SK-N-SH (cell line): ENCODE measurements around the gene SPRR1A.

Experiments used
- GABPA ChIP-seq: IDR thresholded peaks from 2 replicates; pipeline ENCODE4 v1.4.0; 2012; ENCODE audit warnings: low read depth, mild to moderate bottlenecking
- GATA2 ChIP-seq: sonication (generic); formaldehyde crosslinking; IDR thresholded peaks from 2 replicates; pipeline ENCODE4 v1.5.0; 2020; ENCODE audit warnings: mild to moderate bottlenecking, missing genetic modification reagents
- JUND ChIP-seq: IDR thresholded peaks from 2 replicates; pipeline ENCODE4 v1.4.0; 2012
- NRF1 ChIP-seq: IDR thresholded peaks from 2 replicates; pipeline ENCODE4 v1.6.1; 2012; ENCODE audit warnings: low read depth, mild to moderate bottlenecking, low read length
- SIN3A ChIP-seq: IDR thresholded peaks from 2 replicates; pipeline ENCODE4 v1.6.1; 2012; ENCODE audit warnings: low read depth, mild to moderate bottlenecking, low read length, moderate library complexity, borderline replicate concordance
- TCF12 ChIP-seq: IDR thresholded peaks from 2 replicates; pipeline ENCODE4 v1.4.0; 2012
- TF ChIP-seq, protein P1 (sequence below): fragments of 200-600 bp; sonication (generic); IDR thresholded peaks from 2 replicates; pipeline ENCODE4 v1.6.1; 2017; ENCODE audit warnings: antibody characterized with exemption, mild to moderate bottlenecking, moderate library complexity
- TF ChIP-seq, protein P2 (sequence below): IDR thresholded peaks from 2 replicates; pipeline ENCODE4 v1.4.0; 2012; ENCODE audit warnings: low read depth
- TF ChIP-seq, protein P3 (sequence below): IDR thresholded peaks from 2 replicates; pipeline ENCODE4 v1.6.1; 2012; ENCODE audit warnings: mild to moderate bottlenecking, low read depth, low read length, moderate library complexity

DNA sequence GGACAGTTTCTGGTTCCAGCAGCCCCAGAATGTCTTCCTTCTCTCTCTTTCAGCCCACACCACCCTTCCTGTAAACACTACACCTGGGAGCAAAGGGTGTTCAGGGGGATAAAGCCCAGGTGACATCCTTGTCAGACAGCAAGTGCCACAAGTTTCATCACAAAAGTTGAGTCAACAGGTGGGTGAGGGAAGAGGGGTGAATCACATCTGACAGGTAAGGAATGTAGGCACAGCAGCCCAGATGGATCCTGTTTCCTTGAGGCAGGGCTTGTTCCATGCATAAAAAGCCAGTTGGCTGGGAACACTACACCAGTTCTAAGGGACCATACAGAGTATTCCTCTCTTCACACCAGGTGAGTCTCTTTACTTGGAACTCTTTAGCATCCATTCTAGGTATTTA, 47.0 kb downstream of the SPRR1A start, which contains the start of gene SPRR1B:
- no peak for TF ChIP-seq JUND
- TF ChIP-seq, protein P1, sequence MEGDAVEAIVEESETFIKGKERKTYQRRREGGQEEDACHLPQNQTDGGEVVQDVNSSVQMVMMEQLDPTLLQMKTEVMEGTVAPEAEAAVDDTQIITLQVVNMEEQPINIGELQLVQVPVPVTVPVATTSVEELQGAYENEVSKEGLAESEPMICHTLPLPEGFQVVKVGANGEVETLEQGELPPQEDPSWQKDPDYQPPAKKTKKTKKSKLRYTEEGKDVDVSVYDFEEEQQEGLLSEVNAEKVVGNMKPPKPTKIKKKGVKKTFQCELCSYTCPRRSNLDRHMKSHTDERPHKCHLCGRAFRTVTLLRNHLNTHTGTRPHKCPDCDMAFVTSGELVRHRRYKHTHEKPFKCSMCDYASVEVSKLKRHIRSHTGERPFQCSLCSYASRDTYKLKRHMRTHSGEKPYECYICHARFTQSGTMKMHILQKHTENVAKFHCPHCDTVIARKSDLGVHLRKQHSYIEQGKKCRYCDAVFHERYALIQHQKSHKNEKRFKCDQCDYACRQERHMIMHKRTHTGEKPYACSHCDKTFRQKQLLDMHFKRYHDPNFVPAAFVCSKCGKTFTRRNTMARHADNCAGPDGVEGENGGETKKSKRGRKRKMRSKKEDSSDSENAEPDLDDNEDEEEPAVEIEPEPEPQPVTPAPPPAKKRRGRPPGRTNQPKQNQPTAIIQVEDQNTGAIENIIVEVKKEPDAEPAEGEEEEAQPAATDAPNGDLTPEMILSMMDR = no peak
- TF ChIP-seq TCF12 = no peak
- no peak for TF ChIP-seq SIN3A
- TF ChIP-seq, protein P2, sequence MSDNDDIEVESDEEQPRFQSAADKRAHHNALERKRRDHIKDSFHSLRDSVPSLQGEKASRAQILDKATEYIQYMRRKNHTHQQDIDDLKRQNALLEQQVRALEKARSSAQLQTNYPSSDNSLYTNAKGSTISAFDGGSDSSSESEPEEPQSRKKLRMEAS = no peak
- TF ChIP-seq GATA2 (CRISPR knock-in tag) = no peak
- TF ChIP-seq GABPA = no peak
- TF ChIP-seq NRF1 = no peak
- TF ChIP-seq, protein P3, sequence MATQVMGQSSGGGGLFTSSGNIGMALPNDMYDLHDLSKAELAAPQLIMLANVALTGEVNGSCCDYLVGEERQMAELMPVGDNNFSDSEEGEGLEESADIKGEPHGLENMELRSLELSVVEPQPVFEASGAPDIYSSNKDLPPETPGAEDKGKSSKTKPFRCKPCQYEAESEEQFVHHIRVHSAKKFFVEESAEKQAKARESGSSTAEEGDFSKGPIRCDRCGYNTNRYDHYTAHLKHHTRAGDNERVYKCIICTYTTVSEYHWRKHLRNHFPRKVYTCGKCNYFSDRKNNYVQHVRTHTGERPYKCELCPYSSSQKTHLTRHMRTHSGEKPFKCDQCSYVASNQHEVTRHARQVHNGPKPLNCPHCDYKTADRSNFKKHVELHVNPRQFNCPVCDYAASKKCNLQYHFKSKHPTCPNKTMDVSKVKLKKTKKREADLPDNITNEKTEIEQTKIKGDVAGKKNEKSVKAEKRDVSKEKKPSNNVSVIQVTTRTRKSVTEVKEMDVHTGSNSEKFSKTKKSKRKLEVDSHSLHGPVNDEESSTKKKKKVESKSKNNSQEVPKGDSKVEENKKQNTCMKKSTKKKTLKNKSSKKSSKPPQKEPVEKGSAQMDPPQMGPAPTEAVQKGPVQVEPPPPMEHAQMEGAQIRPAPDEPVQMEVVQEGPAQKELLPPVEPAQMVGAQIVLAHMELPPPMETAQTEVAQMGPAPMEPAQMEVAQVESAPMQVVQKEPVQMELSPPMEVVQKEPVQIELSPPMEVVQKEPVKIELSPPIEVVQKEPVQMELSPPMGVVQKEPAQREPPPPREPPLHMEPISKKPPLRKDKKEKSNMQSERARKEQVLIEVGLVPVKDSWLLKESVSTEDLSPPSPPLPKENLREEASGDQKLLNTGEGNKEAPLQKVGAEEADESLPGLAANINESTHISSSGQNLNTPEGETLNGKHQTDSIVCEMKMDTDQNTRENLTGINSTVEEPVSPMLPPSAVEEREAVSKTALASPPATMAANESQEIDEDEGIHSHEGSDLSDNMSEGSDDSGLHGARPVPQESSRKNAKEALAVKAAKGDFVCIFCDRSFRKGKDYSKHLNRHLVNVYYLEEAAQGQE = no peak
